Trophoblast cell (in vitro differentiated cells and primary cell): ENCODE results near the gene TNNT3.

Source experiments
- DNase-seq, 2 donors: peaks; one replicate each; pipeline ENCODE4 v3.0.0-alpha.2; 2016
- H2AFZ ChIP-seq: 2 replicates; pipeline ENCODE4 v1.6.1; 2013; ENCODE audit warnings: low read length, moderate library complexity, mild to moderate bottlenecking; ENCODE audit not compliant: insufficient read depth, poor library complexity
- H2AK5ac ChIP-seq: 2 replicates; pipeline ENCODE4 v1.6.1; 2013; ENCODE audit warnings: mild to moderate bottlenecking, low read length
- H2BK120ac ChIP-seq: 2 replicates; pipeline ENCODE4 v1.6.1; 2013; ENCODE audit warnings: low read length, mild to moderate bottlenecking, moderate library complexity; ENCODE audit not compliant: insufficient read depth, poor library complexity
- H2BK12ac ChIP-seq: 2 replicates; pipeline ENCODE4 v1.6.1; 2013; ENCODE audit warnings: mild to moderate bottlenecking, low read length, moderate library complexity
- H2BK5ac ChIP-seq: 2 replicates; pipeline ENCODE4 v1.6.1; 2013; ENCODE audit warnings: low read length, low read depth, moderate library complexity, mild to moderate bottlenecking; ENCODE audit not compliant: poor library complexity
- H3K14ac ChIP-seq: 2 replicates; pipeline ENCODE4 v1.6.1; 2013; ENCODE audit warnings: mild to moderate bottlenecking, low read length
- H3K18ac ChIP-seq: 2 replicates; pipeline ENCODE4 v1.6.1; 2013; ENCODE audit warnings: mild to moderate bottlenecking, low read length
- H3K23ac ChIP-seq: 2 replicates; pipeline ENCODE4 v1.6.1; 2013; ENCODE audit warnings: low read length
- H3K27ac ChIP-seq: 2 replicates; pipeline ENCODE4 v1.5.1; 2013; ENCODE audit warnings: low read depth, mild to moderate bottlenecking, inconsistent platforms, low read length, moderate library complexity
- H3K27me3 ChIP-seq: 2 replicates; pipeline ENCODE4 v1.6.1; 2013; ENCODE audit warnings: inconsistent platforms, mild to moderate bottlenecking, low read length, moderate library complexity; ENCODE audit not compliant: insufficient read depth
- H3K36me3 ChIP-seq, 2 experiments: 1 replicate in 1 of 2; 2 replicates in 1 of 2; pipeline ENCODE4 v1.6.1; 2013; ENCODE audit warnings: low read length in 2 of 2, mild to moderate bottlenecking in 2 of 2, moderate library complexity in 1 of 2; ENCODE audit not compliant: insufficient read depth in 2 of 2, control insufficient read depth in 1 of 2
- H3K4ac ChIP-seq: 2 replicates; pipeline ENCODE4 v1.6.1; 2013; ENCODE audit warnings: low read depth, mild to moderate bottlenecking, low read length, moderate library complexity
- H3K4me1 ChIP-seq, 2 experiments: 1 replicate in 1 of 2; 2 replicates in 1 of 2; pipeline ENCODE4 v1.6.1; 2013; ENCODE audit warnings: low read length in 2 of 2, mild to moderate bottlenecking in 2 of 2, moderate library complexity in 1 of 2; ENCODE audit not compliant: insufficient read depth in 2 of 2, control insufficient read depth in 1 of 2
- H3K4me2 ChIP-seq: 2 replicates; pipeline ENCODE4 v1.6.1; 2013; ENCODE audit warnings: inconsistent platforms, mild to moderate bottlenecking, low read length, moderate library complexity
- H3K4me3 ChIP-seq: 2 replicates; pipeline ENCODE4 v1.5.1; 2013; ENCODE audit warnings: mild to moderate bottlenecking, low read depth, low read length, inconsistent platforms
- H3K79me1 ChIP-seq: one replicate; pipeline ENCODE4 v1.6.1; 2013; ENCODE audit warnings: low read length
- H3K79me2 ChIP-seq: 2 replicates; pipeline ENCODE4 v1.6.1; 2013; ENCODE audit warnings: low read length, mild to moderate bottlenecking; ENCODE audit not compliant: control insufficient read depth, insufficient read depth, poor library complexity
- H3K9ac ChIP-seq: 2 replicates; pipeline ENCODE4 v1.6.1; 2013; ENCODE audit warnings: mild to moderate bottlenecking, low read length
- H3K9me3 ChIP-seq: 2 replicates; pipeline ENCODE4 v1.6.1; 2013; ENCODE audit warnings: low read depth, mild to moderate bottlenecking, control low read depth, inconsistent platforms, low read length; ENCODE audit not compliant: insufficient read depth
- H4K12ac ChIP-seq: 2 replicates; pipeline ENCODE4 v1.6.1; 2013; ENCODE audit warnings: low read depth, mild to moderate bottlenecking, low read length, moderate library complexity
- H4K8ac ChIP-seq: 2 replicates; pipeline ENCODE4 v1.6.1; 2013; ENCODE audit warnings: low read depth, mild to moderate bottlenecking, low read length, moderate library complexity
- H4K91ac ChIP-seq: one replicate; pipeline ENCODE4 v1.6.1; 2013; ENCODE audit warnings: low read depth, mild to moderate bottlenecking, low read length, moderate library complexity
- WGBS: extraction: QIAGEN DNeasy Blood & Tissue Kit; methylation state at CpG from one replicate; pipeline ENCODE4 v1.1.7; 2013; ENCODE audit warnings: missing lambda C conversion rate; ENCODE audit not compliant: insufficient read length, insufficient coverage; ENCODE audit errors: extremely low coverage; 5-methylcytosine and 5-hydroxymethylcytosine counted together

TNNT3 gene

GRCh38 chr11:1978720-1979473 lies 59.4 kb downstream of the TNNT3 start:
- H3K18ac ChIP-seq: no peak overlapping the region
- no peak overlapping the region for H4K91ac ChIP-seq
- H2BK5ac ChIP-seq: no peak overlapping the region
- H4K12ac ChIP-seq: no peak overlapping the region
- H3K4me2 ChIP-seq: no peak overlapping the region
- no peaks in the 10 kb centered on the region for H3K36me3 ChIP-seq
- no peak overlapping the region for H2AFZ ChIP-seq
- no peak overlapping the region for H3K14ac ChIP-seq
- no peak overlapping the region for H2BK12ac ChIP-seq
- H3K4me1 ChIP-seq: peaks cover 2 to 4% of the 10 kb centered on the region in 2 experiments
- H3K27me3 ChIP-seq: no peaks in the 10 kb centered on the region
- H3K23ac ChIP-seq: no peak overlapping the region
- no peak overlapping the region for H3K9ac ChIP-seq
- H3K9me3 ChIP-seq: no peaks in the 10 kb centered on the region
- no peak overlapping the region for H3K4ac ChIP-seq
- H3K79me1 ChIP-seq: peaks cover 7% of the 10 kb centered on the region
- no peak overlapping the region for H2AK5ac ChIP-seq
- H2BK120ac ChIP-seq: no peak overlapping the region
- H4K8ac ChIP-seq: no peak overlapping the region
- no CpG with 5 or more reads among the region's 26 CpGs for WGBS
- H3K27ac ChIP-seq: no peak overlapping the region
- H3K4me3 ChIP-seq: no peak overlapping the region
- DNase-seq: no peak
- H3K79me2 ChIP-seq: no peaks in the 10 kb centered on the region

- no peak for DNase-seq
- H3K9me3 ChIP-seq: no peaks in the 10 kb centered on the region
- H2AK5ac ChIP-seq: no peak overlapping the region
- no peaks in the 10 kb centered on the region for H3K36me3 ChIP-seq
- H3K79me2 ChIP-seq: no peaks in the 10 kb centered on the region
- H2BK120ac ChIP-seq: no peak overlapping the region
- H2BK12ac ChIP-seq: no peak overlapping the region
- H3K27me3 ChIP-seq: no peaks in the 10 kb centered on the region
- no peak overlapping the region for H3K14ac ChIP-seq
- H4K91ac ChIP-seq: peak overlapping the region; percentile 62
- WGBS: no CpG with 5 or more reads among the region's 11 CpGs
- no peak overlapping the region for H3K4me3 ChIP-seq
- no peak overlapping the region for H3K18ac ChIP-seq
- H3K4ac ChIP-seq: no peak overlapping the region
- H2AFZ ChIP-seq: no peak overlapping the region
- peak overlapping the region; percentile 76 for H2BK5ac ChIP-seq
- no peak overlapping the region for H3K23ac ChIP-seq
- H3K27ac ChIP-seq: no peak overlapping the region
- no peak overlapping the region for H4K8ac ChIP-seq
- H3K4me2 ChIP-seq: no peak overlapping the region
- H4K12ac ChIP-seq: no peak overlapping the region
- H3K9ac ChIP-seq: no peak overlapping the region
- H3K79me1 ChIP-seq: peaks cover 7% of the 10 kb centered on the region
- peaks cover 2 to 4% of the 10 kb centered on the region in 2 experiments for H3K4me1 ChIP-seq
These were observed 60.1 kb downstream of the TNNT3 start for GRCh38 chr11:1979607-1980006.

- H3K27ac ChIP-seq: no peak overlapping the region
- no peak overlapping the region for H3K14ac ChIP-seq
- no peaks in the 10 kb centered on the region for H3K9me3 ChIP-seq
- no peaks in the 10 kb centered on the region for H3K79me2 ChIP-seq
- H3K36me3 ChIP-seq: no peaks in the 10 kb centered on the region
- H4K91ac ChIP-seq: peak overlapping the region; percentile 99
- peak overlapping the region; percentile 83 for H3K4ac ChIP-seq
- H3K9ac ChIP-seq: no peak overlapping the region
- peak overlapping the region; percentile 90 for H2BK120ac ChIP-seq
- H2AK5ac ChIP-seq: no peak overlapping the region
- peaks cover 7% of the 10 kb centered on the region for H3K79me1 ChIP-seq
- H2BK5ac ChIP-seq: no peak overlapping the region
- H3K4me2 ChIP-seq: no peak overlapping the region
- no peak overlapping the region for H4K12ac ChIP-seq
- H2BK12ac ChIP-seq: no peak overlapping the region
- H3K18ac ChIP-seq: no peak overlapping the region
- H3K4me3 ChIP-seq: no peak overlapping the region
- H3K27me3 ChIP-seq: no peaks in the 10 kb centered on the region
- no peak overlapping the region for H4K8ac ChIP-seq
- no peak overlapping the region for H3K23ac ChIP-seq
- no peak overlapping the region for H2AFZ ChIP-seq
- no peak for DNase-seq
- H3K4me1 ChIP-seq: peaks cover 2 to 4% of the 10 kb centered on the region in 2 experiments
- no CpG with 5 or more reads among the region's 26 CpGs for WGBS
These were observed 63.5 kb downstream of the TNNT3 start for GRCh38 chr11:1982873-1983600.

DNA sequence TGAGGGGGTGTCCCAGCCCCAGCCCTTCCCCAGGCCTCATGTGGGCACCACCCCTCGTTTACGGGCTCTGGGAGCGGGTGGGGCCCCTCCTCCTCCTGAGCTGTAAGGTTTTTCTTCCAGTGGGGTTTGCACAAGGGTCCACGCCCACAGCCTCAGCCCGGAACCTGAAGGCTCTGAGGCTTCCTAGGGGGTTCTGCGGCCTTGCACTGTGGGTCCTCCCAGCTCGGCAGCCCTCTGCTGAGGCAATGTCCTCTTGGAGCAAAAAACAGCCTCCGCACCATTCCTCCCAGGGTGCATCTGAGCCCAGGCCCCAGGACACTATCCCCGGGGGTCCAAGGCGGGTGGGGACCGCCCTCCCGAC lies 64.1 kb downstream of the TNNT3 start:
- Histone ChIP-seq H3K14ac (peak overlapping the region; percentile 98), H3K4ac (peak overlapping the region; percentile 83), H2AK5ac (peak overlapping the region; percentile 99), H3K36me3 (no peaks in the 10 kb centered on the region), H3K4me1 (peaks cover 4% of the 10 kb centered on the region in 2 experiments), H2AFZ (no peak overlapping the region), H3K9me3 (no peaks in the 10 kb centered on the region), H3K4me2 (no peak overlapping the region), H4K12ac (no peak overlapping the region), H4K91ac (peak overlapping the region; percentile 99), H3K9ac (no peak overlapping the region), H2BK120ac (peak overlapping the region; percentile 90), H4K8ac (peak overlapping the region; percentile 85), H3K27me3 (no peaks in the 10 kb centered on the region), H3K79me1 (peaks cover 7% of the 10 kb centered on the region), H2BK12ac (peak overlapping the region; percentile 98), H3K79me2 (no peaks in the 10 kb centered on the region), H3K18ac (peak overlapping the region; percentile 90), H3K4me3 (no peak overlapping the region), H3K23ac (no peak overlapping the region), H2BK5ac (peak overlapping the region; percentile 93), H3K27ac (peak overlapping the region; percentile 61)
- DNase-seq: no peak
- no CpG with 5 or more reads among the region's 12 CpGs for WGBS
